HG03103 (cell line): Measurements from ENCODE around the gene ZNF337.
"Not testable (repeated sequence)": the region's sequence is repeated elsewhere in the genome, so short reads cannot be mapped to it uniquely, and the experiment has no call there.

Experiments used
- ATAC-seq: cut with Tn5 transposase; IDR thresholded peaks from one replicate; pipeline ENCODE4 v1.9.1; 2021; ENCODE audit warnings: low read depth; ENCODE audit not compliant: unreplicated experiment

Gene ZNF337

GRCh38 chr20:25696371-25697131 lies at the start of gene ZNF337:
ZNF337 (minus strand) TSS chr20:25696853; CDS start chr20:25686417, 10,436 bp downstream.
- peak; percentile 95 for ATAC-seq

DNA sequence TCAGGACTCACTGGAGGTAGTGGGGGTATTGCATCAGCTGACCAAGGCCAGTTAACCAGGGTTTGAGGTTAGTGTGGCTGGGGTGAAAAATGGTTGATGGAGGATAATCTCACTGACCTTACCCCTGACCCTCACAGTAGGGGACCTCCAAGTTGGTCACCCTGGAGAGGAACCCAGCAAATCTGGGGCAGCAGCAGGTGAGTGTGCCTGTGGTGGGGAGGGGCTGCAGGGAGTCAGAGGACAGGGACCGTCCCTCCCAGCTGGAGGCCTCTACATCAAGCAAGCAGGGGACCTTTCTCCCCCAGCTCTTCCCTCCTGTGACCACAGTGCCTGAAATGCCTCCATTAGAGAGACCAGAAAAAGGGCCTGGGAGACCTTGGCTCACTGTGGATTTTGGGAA lies 49.1 kb upstream of the ZNF337 start:
- no peak for ATAC-seq

DNA sequence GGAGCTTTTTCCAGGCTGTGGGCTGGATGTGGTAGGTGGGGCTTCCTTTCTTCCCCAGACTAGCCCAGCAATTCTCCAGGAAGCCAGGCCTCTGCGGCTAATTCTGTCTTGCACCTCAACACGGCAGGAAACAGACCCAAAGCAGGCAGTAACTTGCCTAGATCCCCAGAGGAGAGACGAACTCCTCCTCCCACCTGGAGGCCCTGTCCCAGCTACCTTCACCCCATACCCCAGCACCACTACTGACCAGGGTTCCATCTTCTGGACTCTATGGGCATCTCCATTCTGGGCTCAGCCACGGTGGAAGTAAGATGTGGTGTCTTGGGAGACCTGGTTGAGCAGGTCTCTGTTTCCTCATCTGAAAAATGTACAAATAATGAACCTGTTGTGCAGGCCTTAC lies 48.4 kb upstream of the ZNF337 start:
- no peak for ATAC-seq

- ATAC-seq: no peak
These were observed 47.6 kb upstream of the ZNF337 start for GRCh38 chr20:25744261-25744660.

GRCh38 chr20:25741088-25741487 lies 44.4 kb upstream of the ZNF337 start:
- no peak for ATAC-seq

- no peak for ATAC-seq
These were observed 43.1 kb upstream of the ZNF337 start for GRCh38 chr20:25739615-25740320.

DNA sequence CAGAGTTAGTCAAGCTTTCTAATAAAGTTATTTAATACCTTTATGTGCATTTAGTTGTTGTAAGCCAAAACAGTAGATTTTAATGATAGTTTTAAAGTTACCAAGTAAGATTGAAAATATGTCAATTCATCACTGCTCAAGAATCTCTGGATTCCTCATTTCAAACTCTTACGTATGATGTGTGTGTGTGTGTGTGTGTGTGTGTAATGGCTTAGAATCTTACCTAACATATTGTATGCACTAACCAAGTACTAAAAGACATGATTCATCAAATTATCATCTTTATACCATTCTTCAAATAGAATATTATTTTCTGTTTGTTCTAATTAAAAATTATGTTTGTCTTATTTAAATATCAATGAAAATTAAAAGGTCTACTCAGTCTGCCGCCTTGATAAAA lies 41.5 kb upstream of the ZNF337 start:
- ATAC-seq: no peak

- ATAC-seq: no peak
These were observed 37.2 kb upstream of the ZNF337 start for GRCh38 chr20:25733903-25734302.

DNA sequence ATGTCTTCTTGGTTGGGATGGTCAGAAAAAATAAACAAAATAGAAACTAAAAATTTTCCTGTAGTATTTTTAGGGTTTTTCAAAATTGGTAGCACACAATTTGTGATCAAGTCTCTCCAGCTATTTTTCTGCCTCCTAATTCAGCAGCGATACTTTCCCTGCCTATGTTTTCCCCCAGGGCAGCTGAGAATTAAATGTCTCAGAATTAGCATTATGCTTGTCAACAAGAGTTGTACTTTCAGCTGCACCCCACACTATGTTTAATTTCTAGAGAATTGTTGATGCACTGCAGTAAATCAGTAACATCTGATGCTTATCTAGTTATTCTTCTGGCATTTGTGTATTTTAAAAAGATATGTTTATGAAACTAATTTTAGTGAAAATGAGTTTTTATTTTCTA lies 34.2 kb upstream of the ZNF337 start:
- no peak for ATAC-seq

DNA sequence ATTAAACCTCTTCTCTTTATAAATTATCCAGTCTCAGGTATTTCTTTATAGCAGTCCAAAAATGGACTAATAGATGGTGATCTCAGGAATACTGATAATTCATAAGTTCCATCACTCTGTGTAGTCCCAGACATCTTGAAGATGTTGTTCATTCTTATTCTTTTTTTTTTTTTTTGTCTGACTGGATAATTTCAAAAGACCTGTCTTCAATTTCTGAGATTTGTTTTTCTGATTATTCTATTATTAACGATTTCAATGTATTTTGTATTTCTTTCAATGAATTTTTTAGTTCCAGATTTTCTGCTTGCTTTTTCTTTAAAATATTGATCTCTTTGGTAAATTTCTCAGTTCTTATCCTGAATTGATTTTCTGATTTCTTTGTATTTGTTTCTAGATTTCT lies 29.7 kb upstream of the ZNF337 start:
- no peak for ATAC-seq

GRCh38 chr20:25725639-25726038 lies 29.0 kb upstream of the ZNF337 start:
- no peak for ATAC-seq

DNA sequence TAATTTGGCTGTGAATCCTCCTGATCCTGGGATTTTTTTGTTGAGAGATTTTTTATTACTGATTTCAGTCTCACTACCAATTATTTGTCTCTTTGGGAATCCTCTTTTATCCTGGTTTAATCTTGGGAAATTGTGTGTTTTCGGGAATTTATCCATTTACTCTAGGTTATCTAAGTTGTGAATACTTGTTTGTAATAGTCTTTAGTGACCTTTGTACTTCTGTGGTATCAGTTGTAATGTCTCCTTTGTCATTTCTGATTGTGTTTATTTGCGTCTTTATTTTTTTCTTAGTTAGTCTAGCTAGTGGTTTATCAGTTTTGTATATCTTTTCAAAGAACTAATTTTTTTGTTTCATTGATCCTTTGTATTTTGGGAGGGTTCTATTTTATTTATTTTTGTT lies 27.3 kb upstream of the ZNF337 start:
- ATAC-seq: no peak

- no peak for ATAC-seq
These were observed 23.6 kb upstream of the ZNF337 start for GRCh38 chr20:25720285-25720684.

- ATAC-seq: not testable (repeated sequence)
These were observed 22.5 kb upstream of the ZNF337 start for GRCh38 chr20:25718896-25719809.

- ATAC-seq: no peak
These were observed 11.0 kb upstream of the ZNF337 start for GRCh38 chr20:25707695-25708094.

DNA sequence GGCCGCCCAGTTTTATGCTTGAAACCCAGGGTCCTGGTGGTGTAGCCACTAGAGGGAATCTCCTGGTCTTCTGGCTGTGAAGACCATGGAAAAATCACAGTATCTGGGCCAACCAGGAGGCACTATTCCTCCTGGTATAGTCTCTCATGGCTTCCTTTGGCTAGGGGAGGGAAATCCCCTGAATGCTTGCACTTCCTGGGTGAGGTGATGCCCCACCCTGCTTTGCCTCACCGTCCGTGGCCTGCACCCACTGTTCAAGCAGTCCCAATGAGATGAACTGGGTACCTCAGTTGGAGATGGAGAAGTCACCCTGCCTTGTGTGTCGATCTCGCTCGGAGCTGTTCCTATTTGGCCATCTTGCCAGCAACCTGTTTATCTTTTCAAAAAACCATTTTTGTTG lies 10.1 kb upstream of the ZNF337 start:
- no peak for ATAC-seq

DNA sequence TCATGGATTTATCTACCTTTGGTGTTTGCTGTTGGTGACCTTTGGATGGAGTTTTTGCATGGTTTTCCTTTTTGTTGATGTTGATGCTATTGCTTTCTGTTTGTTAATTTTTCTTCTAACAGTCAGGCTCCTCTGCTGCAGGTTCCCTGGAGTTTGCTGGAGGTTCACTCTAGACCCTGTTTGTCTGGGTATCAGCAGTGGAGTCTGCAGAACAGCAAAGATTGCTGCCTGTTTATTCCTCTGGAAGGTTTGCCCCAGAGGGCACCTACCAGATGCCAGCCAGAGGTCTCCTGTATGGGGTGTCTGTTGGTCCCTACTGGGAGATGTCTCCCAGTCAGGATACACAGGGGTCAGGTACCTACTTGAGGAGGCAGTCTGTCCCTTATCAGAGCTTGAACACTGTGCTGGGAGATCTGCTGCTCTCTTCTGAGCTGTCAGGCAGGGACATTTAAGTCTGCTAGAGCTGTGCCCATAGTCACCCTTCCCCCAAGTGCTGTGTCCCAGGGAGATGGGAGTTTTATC lies 9.2 kb upstream of the ZNF337 start:
- no peak for ATAC-seq

GRCh38 chr20:25704303-25704702 lies 7.7 kb upstream of the ZNF337 start:
- ATAC-seq: not testable (repeated sequence)

- not testable (repeated sequence) for ATAC-seq
These were observed 4.2 kb upstream of the ZNF337 start for GRCh38 chr20:25700835-25701234.

DNA sequence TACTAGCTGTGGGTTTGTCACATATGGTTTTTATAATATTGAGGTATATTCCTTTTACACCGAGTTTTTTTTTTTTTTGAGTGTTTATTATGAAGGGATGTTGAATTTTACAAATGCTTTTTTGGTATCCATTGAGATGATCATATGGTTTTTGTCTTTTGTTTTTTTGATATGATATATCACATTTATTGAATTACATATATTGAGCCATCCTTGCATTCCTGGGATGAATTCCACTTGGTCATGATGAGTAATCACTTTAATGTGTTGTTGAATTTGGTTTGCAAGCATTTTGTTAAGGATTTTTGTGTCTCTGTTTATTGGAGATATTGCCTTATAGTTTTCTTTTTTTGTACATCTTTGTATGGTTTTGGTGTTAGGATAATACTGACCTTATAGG lies 3.3 kb upstream of the ZNF337 start:
- no peak for ATAC-seq

- ATAC-seq: no peak
These were observed 436 bp upstream of the ZNF337 start for GRCh38 chr20:25697132-25697446.
